ENCODE results near the gene ATXN1.

DNA sequence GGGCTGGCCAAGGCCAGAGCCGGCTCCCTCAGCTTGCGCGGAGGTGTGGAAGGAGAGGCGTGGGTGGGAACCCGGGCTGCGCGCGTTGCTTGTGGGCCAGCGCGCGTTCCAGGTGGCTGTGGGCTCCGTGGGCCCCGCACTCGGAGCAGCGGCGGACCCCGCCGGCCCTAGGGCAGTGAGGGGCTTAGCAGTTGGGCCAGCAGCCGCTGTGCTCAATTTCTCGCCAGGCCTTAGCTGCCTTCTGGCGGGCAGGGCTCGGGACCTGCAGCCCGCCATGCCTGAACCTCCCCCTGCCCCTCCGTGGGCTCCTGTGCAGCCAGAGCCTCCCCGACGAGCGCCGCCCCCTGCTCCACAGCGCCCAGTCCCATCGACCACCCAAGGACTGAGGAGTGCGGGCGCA is 414.4 kb downstream of the ATXN1 start:
- no peak for TF ChIP-seq EZH2phosphoT487 (IDR thresholded peaks at IDR 0.05; ENCODE audit: borderline replicate concordance, low read length)
- TF ChIP-seq EZH2 (IDR thresholded peaks at IDR 0.05; ENCODE audit: low read length, unreplicated experiment) = no peak
- no peak for TF ChIP-seq CTCF (conservative IDR thresholded peaks at IDR 0.05; ENCODE audit: low read depth, low read length)

Data from PC-3 (cell line).